Measurements from ENCODE around the gene SLC27A3.
"Not testable (repeated sequence)": the region's sequence is repeated elsewhere in the genome, so short reads cannot be mapped to it uniquely, and the experiment has no call there.

SLC27A3 gene

GRCh38 chr1:153764310-153764709, 10.9 kb upstream of the SLC27A3 start:
- no peak for DNase-seq

- not testable (repeated sequence) for DNase-seq
These were observed 8.5 kb upstream of the SLC27A3 start for GRCh38 chr1:153766663-153767062.

GRCh38 chr1:153767519-153767918, 7.7 kb upstream of the SLC27A3 start:
- DNase-seq, result no peak

GRCh38 chr1:153768316-153769181, 6.7 kb upstream of the SLC27A3 start:
- DNase-seq, result no peak

GRCh38 chr1:153769221-153769620, 6.0 kb upstream of the SLC27A3 start:
- no peak for DNase-seq

GRCh38 chr1:153770797-153771196, 4.4 kb upstream of the SLC27A3 start:
- DNase-seq, result no peak

GRCh38 chr1:153771261-153771660, 3.9 kb upstream of the SLC27A3 start:
- no peak for DNase-seq

GRCh38 chr1:153771841-153772593, 3.2 kb upstream of the SLC27A3 start:
- DNase-seq, result no peak

- DNase-seq, result no peak
These were observed 1.9 kb upstream of the SLC27A3 start for GRCh38 chr1:153773096-153773921.

GRCh38 chr1:153774026-153774595, 1.1 kb upstream of the SLC27A3 start:
- no peak for DNase-seq

- DNase-seq, result no peak
These were observed 486 bp downstream of the SLC27A3 start for GRCh38 chr1:153775458-153776327.

- no peak for DNase-seq
These were observed 1.1 kb downstream of the SLC27A3 start for GRCh38 chr1:153776352-153776751.

GRCh38 chr1:153776845-153777370, 1.7 kb downstream of the SLC27A3 start:
- DNase-seq, result no peak

GRCh38 chr1:153777648-153778047, 2.4 kb downstream of the SLC27A3 start:
- no peak for DNase-seq

GRCh38 chr1:153778051-153778823, 3.0 kb downstream of the SLC27A3 start:
- DNase-seq, result no peak

- no peak for DNase-seq
These were observed 3.8 kb downstream of the SLC27A3 start for GRCh38 chr1:153778824-153779519.

GRCh38 chr1:153779781-153780541, 4.8 kb downstream of the SLC27A3 start:
- DNase-seq, result no peak

- DNase-seq, result no peak
These were observed 5.3 kb downstream of the SLC27A3 start for GRCh38 chr1:153780551-153780950.

- not testable (repeated sequence) for DNase-seq
These were observed 7.4 kb downstream of the SLC27A3 start for GRCh38 chr1:153782648-153783047.

Measured in NCI-H524 treated with DMSO at 0.1 percent for 48 hours (cell line).